Upper lobe of left lung (tissue), 6 donors: ENCODE measurements around the gene PTCH2. TPM values are rescaled to one million over a fixed set of nuclear protein-coding genes. Genes with fewer than 3 reads are reported as not detected.

Experiments used
- ATAC-seq, 2 donors: fragments of 200-7000 bp; cut with Tn5 transposase; one replicate each; pipeline ENCODE4 v1.9.1; 2022; ENCODE audit warnings: mild to moderate bottlenecking in 2 of 2, moderate library complexity in 2 of 2; ENCODE audit not compliant: low FRiP score in 2 of 2
- DNase-seq, 2 donors: peaks; one replicate each; pipeline ENCODE4 v3.0.0-alpha.2; 2019 to 2020
- H3K27ac ChIP-seq, 4 donors: fragments of 200-600 bp; sonication (generic); one replicate each; pipeline ENCODE4 v1.5.1; 2016 to 2019
- H3K27me3 ChIP-seq, 4 donors: fragments of 200-600 bp; sonication (generic); one replicate each; pipeline ENCODE4 v1.5.1; 2017 to 2019
- H3K36me3 ChIP-seq, 4 donors: fragments of 200-600 bp; sonication (generic); one replicate each; pipeline ENCODE4 v1.5.1; 2016 to 2019
- H3K4me1 ChIP-seq, 4 donors: fragments of 200-600 bp; sonication (generic); one replicate each; pipeline ENCODE4 v1.5.1; 2018 to 2019
- H3K4me3 ChIP-seq, 4 donors: fragments of 200-600 bp; sonication (generic); one replicate each; pipeline ENCODE4 v1.5.1; 2017 to 2019; ENCODE audit warnings: mild to moderate bottlenecking in 2 of 4, moderate library complexity in 1 of 4
- H3K9me3 ChIP-seq, 4 donors: fragments of 200-600 bp; sonication (generic); one replicate each; pipeline ENCODE4 v1.5.1; 2018 to 2019
- EP300 ChIP-seq, 4 donors: sonication (generic); formaldehyde crosslinking; IDR thresholded peaks; one replicate each; pipeline ENCODE4 v1.5.1; 2017; ENCODE audit warnings: antibody characterized with exemption in 4 of 4, control low read depth in 2 of 4
- POLR2A ChIP-seq, 4 donors: fragments of 450-650 bp; IDR thresholded peaks; one replicate each; pipeline ENCODE4 v1.5.1; 2016 to 2017; ENCODE audit warnings: antibody characterized with exemption in 4 of 4, mild to moderate bottlenecking in 2 of 4
- POLR2AphosphoS5 ChIP-seq, 2 donors: sonication (generic); formaldehyde crosslinking; IDR thresholded peaks; one replicate each; pipeline ENCODE4 v1.5.1; 2017; ENCODE audit warnings: antibody characterized with exemption in 2 of 2
- WGBS, 2 donors: methylation state at CpG; one replicate each; pipeline ENCODE4 v1.1.5; 2017 to 2018; 5-methylcytosine and 5-hydroxymethylcytosine counted together
- total RNA-seq, 6 donors: library from RNA; depleted of rRNA in 4 of 6; stranded (reverse); fragments of >200 nt in 4 of 6; gene quantifications; one replicate each; pipeline versions ENCODE4 v1.1.0 to v1.2.1, GENCODE V29; 2016 to 2021
- TF ChIP-seq, protein P1 (sequence below), 6 experiments: fragments of 450-650 bp in 4 of 6; fragments of 200-600 bp in 2 of 6; sonication (generic) in 2 of 6; IDR thresholded peaks; one replicate each; pipeline ENCODE4 v1.5.1; 2016 to 2019; ENCODE audit warnings: antibody characterized with exemption in 6 of 6
- donor health status: DM: no; HTN: no; CAD: no; lungs with moderate emphysema.
- donor health status: DM: no; HTN: yes; CAD: no; lungs with severe emphysema.

PTCH2 gene
- total RNA-seq, 6 donors from 2014 or later, result 0.30 to 1.4 (median 0.82) TPM

DNA sequence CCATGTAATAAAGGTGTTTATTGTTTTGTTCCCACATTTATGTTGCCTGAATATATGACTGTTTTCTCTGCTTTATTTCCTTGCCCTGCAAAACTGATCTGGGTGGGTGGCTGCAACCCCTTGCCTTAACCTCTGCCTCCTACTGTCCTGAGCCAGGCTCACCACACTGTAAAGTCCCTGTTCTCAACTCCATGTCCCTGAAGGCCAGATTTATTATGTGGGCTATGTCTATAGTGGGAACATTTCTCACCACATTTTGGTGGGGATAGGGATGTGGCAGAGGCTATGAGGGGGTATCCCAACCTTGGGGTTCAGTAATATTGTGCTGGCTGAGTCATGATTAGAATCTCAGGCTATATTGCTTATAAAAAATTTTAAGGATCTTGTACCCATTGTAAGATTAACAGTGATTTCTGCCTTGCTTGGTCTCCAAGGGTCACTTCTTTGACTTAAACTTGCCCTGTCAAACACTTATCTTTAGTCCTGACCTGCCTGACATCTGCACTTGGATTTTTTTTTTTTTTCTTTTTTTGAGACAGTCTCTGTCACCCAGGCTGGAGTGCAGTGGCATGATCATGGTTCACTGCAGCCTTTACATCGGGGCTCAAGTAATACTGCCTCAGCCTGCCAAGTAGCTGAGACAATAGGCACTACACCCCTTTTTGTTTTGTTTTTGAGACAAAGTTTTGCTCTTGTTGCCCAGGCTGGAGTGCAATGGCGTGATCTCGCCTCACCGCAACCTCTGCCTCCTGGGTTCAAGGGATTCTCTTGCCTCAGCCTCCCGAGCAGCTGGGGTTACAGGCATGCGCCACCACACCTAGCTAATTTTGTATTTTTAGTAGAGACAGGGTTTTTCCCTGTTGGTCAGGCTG, 64.1 kb downstream of the PTCH2 start:
- TF ChIP-seq POLR2AphosphoS5 (IDR thresholded peaks at IDR 0.05) (no peak), POLR2A (IDR thresholded peaks at IDR 0.05) (no peak), EP300 (IDR thresholded peaks at IDR 0.05) (no peak)
- TF ChIP-seq, protein P1, sequence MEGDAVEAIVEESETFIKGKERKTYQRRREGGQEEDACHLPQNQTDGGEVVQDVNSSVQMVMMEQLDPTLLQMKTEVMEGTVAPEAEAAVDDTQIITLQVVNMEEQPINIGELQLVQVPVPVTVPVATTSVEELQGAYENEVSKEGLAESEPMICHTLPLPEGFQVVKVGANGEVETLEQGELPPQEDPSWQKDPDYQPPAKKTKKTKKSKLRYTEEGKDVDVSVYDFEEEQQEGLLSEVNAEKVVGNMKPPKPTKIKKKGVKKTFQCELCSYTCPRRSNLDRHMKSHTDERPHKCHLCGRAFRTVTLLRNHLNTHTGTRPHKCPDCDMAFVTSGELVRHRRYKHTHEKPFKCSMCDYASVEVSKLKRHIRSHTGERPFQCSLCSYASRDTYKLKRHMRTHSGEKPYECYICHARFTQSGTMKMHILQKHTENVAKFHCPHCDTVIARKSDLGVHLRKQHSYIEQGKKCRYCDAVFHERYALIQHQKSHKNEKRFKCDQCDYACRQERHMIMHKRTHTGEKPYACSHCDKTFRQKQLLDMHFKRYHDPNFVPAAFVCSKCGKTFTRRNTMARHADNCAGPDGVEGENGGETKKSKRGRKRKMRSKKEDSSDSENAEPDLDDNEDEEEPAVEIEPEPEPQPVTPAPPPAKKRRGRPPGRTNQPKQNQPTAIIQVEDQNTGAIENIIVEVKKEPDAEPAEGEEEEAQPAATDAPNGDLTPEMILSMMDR (IDR thresholded peaks at IDR 0.05), result no peak
- H3K27me3 ChIP-seq, result no peaks in the 10 kb centered on the region
- no peak overlapping the region for H3K27ac ChIP-seq
- H3K4me1 ChIP-seq, result peaks cover 22 to 38% (median 30%) of the 10 kb centered on the region in 4 donors
- no peaks in the 10 kb centered on the region for H3K9me3 ChIP-seq
- peaks cover 11 to 62% (median 45%) of the 10 kb centered on the region in 4 donors for H3K36me3 ChIP-seq
- ATAC-seq (no peak), DNase-seq (no peak)
- WGBS, 2 donors, result 90 to 98% methylated on average over 6 of the region's 6 CpGs
- H3K4me3 ChIP-seq, result no peak overlapping the region

- Histone ChIP-seq H3K36me3 (peaks cover 11 to 62% (median 45%) of the 10 kb centered on the region in 4 donors), H3K4me3 (peak overlapping the region in 1 of 4 donors; percentile 91)
These were observed 65.0 kb downstream of the PTCH2 start for GRCh38 chr1:44777969-44778635.

GRCh38 chr1:44777547-44777946, 65.5 kb downstream of the PTCH2 start:
- Histone ChIP-seq H3K27ac (no peak overlapping the region), H3K36me3 (peaks cover 11 to 62% (median 45%) of the 10 kb centered on the region in 4 donors), H3K9me3 (no peaks in the 10 kb centered on the region), H3K4me1 (peaks cover 16 to 33% (median 24%) of the 10 kb centered on the region in 4 donors), H3K4me3 (peak overlapping the region in 1 of 4 donors; percentile 91), H3K27me3 (no peaks in the 10 kb centered on the region)
- no peak for TF ChIP-seq EP300 (IDR thresholded peaks at IDR 0.05)
- no peak for TF ChIP-seq POLR2A (IDR thresholded peaks at IDR 0.05)
- no peak for TF ChIP-seq POLR2AphosphoS5 (IDR thresholded peaks at IDR 0.05)
- TF ChIP-seq, protein P1 (IDR thresholded peaks at IDR 0.05), result no peak
- 80 to 88% methylated on average over 7 to 14 of the region's 14 CpGs for WGBS, 2 donors
- ATAC-seq (no peak), DNase-seq (no peak)

More at GRCh38 chr1:44777969-44778635, 65.0 kb downstream of the PTCH2 start:
- 70 to 72% methylated on average over 13 of the region's 13 CpGs for WGBS, 2 donors
- no peak for ATAC-seq
- no peak for DNase-seq
- Histone ChIP-seq H3K4me1 (peaks cover 16 to 33% (median 24%) of the 10 kb centered on the region in 4 donors), H3K9me3 (no peaks in the 10 kb centered on the region), H3K27ac (no peak overlapping the region), H3K27me3 (no peaks in the 10 kb centered on the region)
- TF ChIP-seq EP300 (IDR thresholded peaks at IDR 0.05) (no peak), POLR2A (IDR thresholded peaks at IDR 0.05) (no peak)

GRCh38 chr1:44776730-44777068, 66.4 kb downstream of the PTCH2 start:
- Histone ChIP-seq H3K27ac (peak overlapping the region; percentile 86 to 94 (median 94)), H3K9me3 (no peaks in the 10 kb centered on the region), H3K27me3 (no peaks in the 10 kb centered on the region), H3K36me3 (peaks cover 11 to 55% (median 45%) of the 10 kb centered on the region in 4 donors), H3K4me1 (peaks cover 16 to 33% (median 24%) of the 10 kb centered on the region in 4 donors), H3K4me3 (peak overlapping the region; percentile 70 to 91 (median 80))
- WGBS, 2 donors, result 63 to 65% methylated on average over 12 of the region's 12 CpGs
- TF ChIP-seq EP300 (IDR thresholded peaks at IDR 0.05), result no peak
- no peak for TF ChIP-seq POLR2A (IDR thresholded peaks at IDR 0.05)
- TF ChIP-seq POLR2AphosphoS5 (IDR thresholded peaks at IDR 0.05), result no peak
- TF ChIP-seq, protein P1 (IDR thresholded peaks at IDR 0.05), result no peak
- no peak for ATAC-seq
- DNase-seq, result peak in 1 of 2 donors; percentile 62
